ENCODE measurements around the gene DRAM1. TPM values are rescaled to one million over a fixed set of nuclear protein-coding genes. Genes with fewer than 3 reads are reported as not detected.

The DRAM1 gene
- polyA plus RNA-seq, 1 of the 3 experiments (the other 2 are of a cell fraction): 37.4 TPM

DNA sequence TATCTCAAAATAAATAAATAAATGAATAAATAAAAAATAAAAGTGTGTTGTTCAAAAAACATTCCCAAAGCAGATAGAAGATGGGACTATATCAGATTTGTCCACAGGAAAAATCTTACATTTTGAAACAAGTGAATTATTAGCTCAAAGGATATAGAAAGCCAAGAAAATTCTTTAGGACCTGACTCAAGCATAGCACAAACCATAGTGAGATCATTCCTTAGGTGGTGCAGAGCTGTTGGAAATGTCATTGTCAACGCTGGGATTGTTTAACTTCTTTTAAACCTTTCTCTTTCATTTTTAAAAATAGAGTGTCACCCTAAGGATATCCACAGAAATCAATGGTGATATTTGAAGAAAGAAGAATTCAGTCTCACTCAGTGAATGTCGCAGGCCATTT lies 43.5 kb downstream of the DRAM1 start:
- CTCF ChIA-PET: interaction anchor here (1.0 to 1.4 kb wide), 2 partner anchors 800 to 890 kb away, joined by 3 read pairs; no protein-coding TSS in a partner anchor

DNA sequence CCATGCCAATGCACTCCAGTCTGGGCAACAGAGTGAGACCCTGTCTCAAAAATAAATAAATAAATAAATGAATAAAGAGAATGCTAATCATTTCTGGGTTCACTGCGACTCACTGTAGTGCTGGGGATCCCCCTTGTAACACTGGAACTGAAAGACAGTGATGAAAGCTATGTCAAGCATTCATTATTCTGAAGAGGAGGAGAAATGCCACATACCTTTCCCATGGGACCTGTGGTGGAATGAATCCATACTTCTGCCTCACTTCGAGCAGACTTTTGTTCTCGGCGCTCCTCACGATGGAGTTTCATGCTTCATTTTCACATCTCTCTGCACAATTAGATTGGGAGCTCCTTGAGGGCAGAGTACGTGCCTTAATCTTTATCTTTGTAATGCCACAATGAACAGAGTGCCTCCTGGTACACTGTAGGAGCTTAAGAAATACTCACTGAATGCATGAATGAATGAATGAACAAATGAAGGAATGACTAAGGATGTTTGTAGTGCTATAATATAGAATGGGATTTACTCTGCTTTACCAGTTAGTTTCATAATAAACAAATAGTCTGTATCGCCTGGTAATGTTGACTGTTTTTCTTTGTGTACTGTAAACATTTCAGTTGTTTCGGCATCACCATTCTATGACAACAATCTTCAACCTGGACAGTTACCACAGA lies 45.8 kb downstream of the DRAM1 start:
- H3K9ac ChIP-seq: no peak overlapping the region
- H3K9me2 ChIP-seq: no peaks in the 10 kb centered on the region
- H3K4me1 ChIP-seq (ENCODE audit: control insufficient read depth in 1 of 2, insufficient read depth in 2 of 2, low read depth in 1 of 2, low read length in 1 of 2): no peaks in the 10 kb centered on the region; a peak in 1 of 4 replicates
- H3K4me3 ChIP-seq (ENCODE audit: low read depth in 2 of 2, low read length in 1 of 2): no peak overlapping the region
- no peaks in the 10 kb centered on the region for H3K9me3 ChIP-seq
- 92% methylated on average over 8 of the region's 8 CpGs for WGBS (ENCODE audit: low lambda C conversion rate)
- H3K4me2 ChIP-seq: no peak overlapping the region
- ChIA-PET POLR2A (no interaction called here), CTCF (interaction anchor here (1.1 kb wide), 1 partner anchor 23 kb away, joined by 3 read pairs; no protein-coding TSS in a partner anchor)
- no peaks in the 10 kb centered on the region for H3K27me3 ChIP-seq (ENCODE audit: insufficient read depth)
- peaks cover 3% of the 10 kb centered on the region for H3F3A ChIP-seq (replicated peaks; ENCODE audit: insufficient read depth)
- TF ChIP-seq TEAD4 (IDR thresholded peaks at IDR 0.05; ENCODE audit: borderline replicate concordance, insufficient read depth) (no peak), TCF12 (IDR thresholded peaks at IDR 0.05) (no peak), FOXM1 (IDR thresholded peaks at IDR 0.05; ENCODE audit: low read depth) (no peak), RAD21 (IDR thresholded peaks at IDR 0.05; ENCODE audit: low read length) (no peak), SMC3 (IDR thresholded peaks at IDR 0.05; ENCODE audit: low read depth, low read length) (no peak), FOSL2 (IDR thresholded peaks at IDR 0.05; ENCODE audit: borderline replicate concordance, low read depth) (no peak), RCOR1 (IDR thresholded peaks at IDR 0.05; ENCODE audit: low read length) (no peak), POLR2AphosphoS5 (IDR thresholded peaks at IDR 0.05; ENCODE audit: low read depth, low read length) (no peak), ELF1 (IDR thresholded peaks at IDR 0.05) (no peak), TAF1 (IDR thresholded peaks at IDR 0.05; ENCODE audit: borderline replicate concordance, low read depth, low read length) (no peak), NRF1 (IDR thresholded peaks at IDR 0.05; ENCODE audit: low read depth, low read length) (no peak), EZH2phosphoT487 (IDR thresholded peaks at IDR 0.05; ENCODE audit: borderline replicate concordance, low read depth) (no peak), SIN3A (IDR thresholded peaks at IDR 0.05; ENCODE audit: borderline replicate concordance, low read depth, low read length) (no peak), MXI1 (IDR thresholded peaks at IDR 0.05; ENCODE audit: low read depth, low read length) (no peak)
- TF ChIP-seq, protein P1, sequence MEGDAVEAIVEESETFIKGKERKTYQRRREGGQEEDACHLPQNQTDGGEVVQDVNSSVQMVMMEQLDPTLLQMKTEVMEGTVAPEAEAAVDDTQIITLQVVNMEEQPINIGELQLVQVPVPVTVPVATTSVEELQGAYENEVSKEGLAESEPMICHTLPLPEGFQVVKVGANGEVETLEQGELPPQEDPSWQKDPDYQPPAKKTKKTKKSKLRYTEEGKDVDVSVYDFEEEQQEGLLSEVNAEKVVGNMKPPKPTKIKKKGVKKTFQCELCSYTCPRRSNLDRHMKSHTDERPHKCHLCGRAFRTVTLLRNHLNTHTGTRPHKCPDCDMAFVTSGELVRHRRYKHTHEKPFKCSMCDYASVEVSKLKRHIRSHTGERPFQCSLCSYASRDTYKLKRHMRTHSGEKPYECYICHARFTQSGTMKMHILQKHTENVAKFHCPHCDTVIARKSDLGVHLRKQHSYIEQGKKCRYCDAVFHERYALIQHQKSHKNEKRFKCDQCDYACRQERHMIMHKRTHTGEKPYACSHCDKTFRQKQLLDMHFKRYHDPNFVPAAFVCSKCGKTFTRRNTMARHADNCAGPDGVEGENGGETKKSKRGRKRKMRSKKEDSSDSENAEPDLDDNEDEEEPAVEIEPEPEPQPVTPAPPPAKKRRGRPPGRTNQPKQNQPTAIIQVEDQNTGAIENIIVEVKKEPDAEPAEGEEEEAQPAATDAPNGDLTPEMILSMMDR (IDR thresholded peaks at IDR 0.05): no peak
- H3K36me3 ChIP-seq (replicated peaks in 1 of 2; ENCODE audit: control insufficient read depth in 1 of 2, insufficient read depth in 2 of 2, low read length in 1 of 2): no peaks in the 10 kb centered on the region
- no peak overlapping the region for H3K27ac ChIP-seq (ENCODE audit: low read depth in 2 of 2, low read length in 1 of 2)
- H2AFZ ChIP-seq (ENCODE audit: low read depth): no peak overlapping the region
- H4K20me1 ChIP-seq (ENCODE audit: insufficient read depth): no peaks in the 10 kb centered on the region
- no peak for DNase-seq
- H3K79me2 ChIP-seq (ENCODE audit: insufficient read depth): no peaks in the 10 kb centered on the region

More for the DNA sequence above, 43.5 kb downstream of the DRAM1 start:
- Histone ChIP-seq H3F3A (replicated peaks; ENCODE audit: insufficient read depth) (no peaks in the 10 kb centered on the region), H3K9ac (no peak overlapping the region), H3K4me3 (ENCODE audit: low read depth in 2 of 2, low read length in 1 of 2) (no peak overlapping the region), H3K4me1 (ENCODE audit: control insufficient read depth in 1 of 2, insufficient read depth in 2 of 2, low read depth in 1 of 2, low read length in 1 of 2) (no peaks in the 10 kb centered on the region; a peak in 1 of 4 replicates), H3K27me3 (ENCODE audit: insufficient read depth) (no peaks in the 10 kb centered on the region), H3K4me2 (no peak overlapping the region), H3K9me2 (no peaks in the 10 kb centered on the region), H3K27ac (ENCODE audit: low read depth in 2 of 2, low read length in 1 of 2) (no peak overlapping the region), H3K79me2 (ENCODE audit: insufficient read depth) (no peaks in the 10 kb centered on the region), H4K20me1 (ENCODE audit: insufficient read depth) (no peaks in the 10 kb centered on the region), H2AFZ (ENCODE audit: low read depth) (no peak overlapping the region), H3K9me3 (no peaks in the 10 kb centered on the region), H3K36me3 (replicated peaks in 1 of 2; ENCODE audit: control insufficient read depth in 1 of 2, insufficient read depth in 2 of 2, low read length in 1 of 2) (no peaks in the 10 kb centered on the region)
- no peak for DNase-seq
- POLR2A ChIA-PET: no interaction called here
- WGBS (ENCODE audit: low lambda C conversion rate): 46% methylated on average over 2 of the region's 2 CpGs
- no peak for TF ChIP-seq TCF12 (IDR thresholded peaks at IDR 0.05)
- no peak for TF ChIP-seq EZH2phosphoT487 (IDR thresholded peaks at IDR 0.05; ENCODE audit: borderline replicate concordance, low read depth)
- no peak for TF ChIP-seq FOSL2 (IDR thresholded peaks at IDR 0.05; ENCODE audit: borderline replicate concordance, low read depth)
- TF ChIP-seq GABPA (IDR thresholded peaks at IDR 0.05; ENCODE audit: low read depth): no peak
- no peak for TF ChIP-seq CHD2 (IDR thresholded peaks at IDR 0.05; ENCODE audit: low read length, partially characterized antibody)
- TF ChIP-seq TAF1 (IDR thresholded peaks at IDR 0.05; ENCODE audit: borderline replicate concordance, low read depth, low read length): no peak
- TF ChIP-seq, protein P2, sequence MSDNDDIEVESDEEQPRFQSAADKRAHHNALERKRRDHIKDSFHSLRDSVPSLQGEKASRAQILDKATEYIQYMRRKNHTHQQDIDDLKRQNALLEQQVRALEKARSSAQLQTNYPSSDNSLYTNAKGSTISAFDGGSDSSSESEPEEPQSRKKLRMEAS (IDR thresholded peaks at IDR 0.05; ENCODE audit: low read depth): no peak
- no peak for TF ChIP-seq FOXM1 (IDR thresholded peaks at IDR 0.05; ENCODE audit: low read depth)
- TF ChIP-seq YY1 (IDR thresholded peaks at IDR 0.05; ENCODE audit: low read depth): no peak

Data from SK-N-SH (cell line).